Right ventricle myocardium superior (tissue), 1 donor: ENCODE results near the gene HAUS7. TPM values are rescaled to one million over a fixed set of nuclear protein-coding genes. Genes with fewer than 3 reads are reported as not detected.
A peak's percentile ranks its signal among the peaks of the same experiment; 100 is the strongest.
"Not testable (repeated sequence)": the region's sequence is repeated elsewhere in the genome, so short reads cannot be mapped to it uniquely, and the experiment has no call there.

Source experiments
- ATAC-seq: fragments of 200-7000 bp; cut with Tn5 transposase; one replicate; pipeline ENCODE4 v1.9.1; 2020; ENCODE audit warnings: mild to moderate bottlenecking; ENCODE audit not compliant: poor library complexity
- DNase-seq: peaks from one replicate; pipeline ENCODE4 v3.0.0-alpha.2; 2020
- intact Hi-C: fragments of 100-400 bp; cut with DNase I; formaldehyde crosslinking; loops from one replicate; pipeline ENCODE4 v1.11.2; 2022
- total RNA-seq: library from RNA; stranded (reverse); fragmentation: NEBNext Ultra II Directional; extraction: Animal tissue kit (Norgen Biotek cat#: 25700); gene quantifications from one replicate; pipeline ENCODE4 v1.2.1, GENCODE V29; 2021
- donor health status: DM: no; HTN: yes; CAD: no; lungs with severe emphysema.

HAUS7 gene
- total RNA-seq, 1 donor from 2014 or later: 18.6 TPM

DNA sequence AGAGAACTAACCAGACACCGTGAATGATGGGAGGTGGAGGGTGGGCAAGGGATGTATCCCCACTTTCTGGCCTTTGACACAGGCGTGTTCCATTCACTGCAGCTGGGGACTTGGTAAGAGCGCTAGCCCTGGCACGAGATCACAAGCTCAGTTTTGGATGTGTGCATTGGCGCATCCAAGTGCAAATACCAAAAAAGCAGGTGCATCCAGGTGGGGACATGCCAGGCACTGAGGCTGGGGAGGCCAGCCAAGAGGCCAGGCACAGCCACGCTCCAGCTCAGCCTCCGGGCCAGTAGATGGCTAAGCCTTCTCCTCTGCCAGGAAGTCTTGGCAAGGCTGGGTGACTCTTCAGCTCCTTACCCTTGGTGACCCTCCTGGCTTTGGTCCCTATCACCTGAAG, 63.5 kb downstream of the HAUS7 start:
- intact Hi-C loops: no loop called here
- no peak for ATAC-seq
- no peak for DNase-seq

DNA sequence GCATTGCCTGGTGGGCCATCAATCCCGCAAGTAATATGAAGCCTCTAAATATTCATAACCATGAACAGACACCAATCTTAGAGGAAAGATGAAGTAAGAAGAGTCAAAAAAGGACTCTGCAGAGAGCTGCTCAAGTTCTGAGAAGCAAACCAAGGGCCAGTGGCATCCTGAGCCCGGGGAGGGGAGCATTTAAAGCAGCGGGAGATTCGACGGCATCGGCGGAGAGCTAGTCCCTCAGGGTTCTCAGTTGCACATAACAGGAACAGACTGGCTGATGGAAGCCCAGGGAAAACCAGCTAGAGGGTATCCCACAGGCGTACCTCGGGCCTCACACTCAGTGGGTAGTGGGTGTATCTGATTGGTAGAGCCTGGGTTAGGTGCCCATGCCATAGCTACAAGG, 64.4 kb downstream of the HAUS7 start:
- DNase-seq: no peak
- no peak for ATAC-seq
- intact Hi-C loops: no loop called here

DNA sequence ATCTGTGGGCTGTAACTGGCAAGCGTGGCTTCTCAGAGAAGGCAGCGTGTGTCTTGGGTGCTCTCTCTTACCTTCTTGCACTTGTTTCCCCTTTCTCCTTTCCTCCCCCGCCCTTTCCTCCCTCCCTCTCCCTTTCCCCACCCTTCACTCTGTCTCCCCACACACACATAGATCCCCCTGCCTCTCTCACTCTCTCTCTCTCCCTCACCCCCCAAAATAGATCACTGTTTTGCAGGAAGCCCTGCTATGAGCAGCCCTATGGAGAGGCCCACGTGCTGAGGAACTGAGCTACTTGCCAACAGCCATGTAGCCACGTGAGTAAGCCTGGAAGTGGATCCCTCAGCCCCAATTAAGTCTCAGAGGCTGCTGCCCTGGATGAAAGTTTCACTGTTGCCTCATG, 65.0 kb downstream of the HAUS7 start:
- no peak for ATAC-seq
- intact Hi-C loops: no loop called here
- no peak for DNase-seq

DNA sequence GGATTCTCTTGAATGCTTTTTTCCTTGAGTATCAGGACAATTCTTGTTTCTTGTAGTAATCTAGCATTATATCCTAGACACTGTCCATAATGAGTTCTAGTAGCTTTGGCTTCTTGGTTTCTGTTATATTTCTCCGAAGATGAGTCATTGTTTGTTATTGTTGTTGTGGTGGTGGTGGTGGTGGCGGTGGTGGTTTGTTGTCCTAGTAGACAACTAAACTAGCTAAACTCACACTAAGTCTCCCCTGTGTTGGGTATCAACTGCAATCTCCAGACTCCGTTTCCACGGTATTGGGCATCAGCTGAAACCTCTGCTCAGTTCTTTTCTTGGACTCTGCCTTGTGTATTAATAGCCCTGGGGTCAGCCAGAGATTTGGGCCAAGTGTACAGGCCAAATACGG, 66.0 kb downstream of the HAUS7 start:
- ATAC-seq, DNase-seq, intact Hi-C loops: not testable (repeated sequence)

DNA sequence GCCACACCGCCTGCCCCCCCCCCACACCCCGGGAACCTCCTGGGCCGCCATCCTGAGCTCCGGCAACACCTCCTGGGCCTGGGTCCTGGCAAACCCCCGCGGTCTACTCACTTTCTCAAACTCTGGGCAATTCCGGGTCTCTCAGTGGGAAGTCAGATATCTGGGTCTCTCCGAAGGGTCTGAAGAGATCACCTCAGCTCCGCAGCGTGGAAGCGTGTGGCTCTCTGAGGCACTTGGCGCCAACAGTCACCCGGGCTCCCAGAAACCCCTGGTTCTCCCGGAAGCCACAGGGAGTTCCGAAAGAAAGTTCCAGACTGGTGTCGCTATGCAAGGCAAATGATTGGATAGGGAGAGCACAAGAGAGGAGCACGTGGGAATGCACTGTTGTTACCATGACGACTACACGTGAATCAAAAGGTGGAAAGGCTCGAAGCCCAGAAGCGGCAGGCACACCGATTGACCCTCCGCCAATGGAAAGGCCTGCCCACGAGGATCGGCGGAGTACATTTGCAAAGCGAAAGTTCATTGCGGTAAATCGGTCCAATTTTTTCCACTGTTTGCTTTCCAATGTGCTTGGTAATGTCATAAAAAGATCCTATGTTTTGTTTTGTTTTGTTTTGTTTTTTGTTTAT, 69.1 kb downstream of the HAUS7 start, which contains the start of gene PNMA6E:
Gene PNMA6E (minus strand): TSS at position 218 of the 632 bp plus-strand sequence. CDS start 2,501 bp downstream, outside the sequence.
- no peak for DNase-seq
- ATAC-seq: no peak
- intact Hi-C loops: no loop called here

DNA sequence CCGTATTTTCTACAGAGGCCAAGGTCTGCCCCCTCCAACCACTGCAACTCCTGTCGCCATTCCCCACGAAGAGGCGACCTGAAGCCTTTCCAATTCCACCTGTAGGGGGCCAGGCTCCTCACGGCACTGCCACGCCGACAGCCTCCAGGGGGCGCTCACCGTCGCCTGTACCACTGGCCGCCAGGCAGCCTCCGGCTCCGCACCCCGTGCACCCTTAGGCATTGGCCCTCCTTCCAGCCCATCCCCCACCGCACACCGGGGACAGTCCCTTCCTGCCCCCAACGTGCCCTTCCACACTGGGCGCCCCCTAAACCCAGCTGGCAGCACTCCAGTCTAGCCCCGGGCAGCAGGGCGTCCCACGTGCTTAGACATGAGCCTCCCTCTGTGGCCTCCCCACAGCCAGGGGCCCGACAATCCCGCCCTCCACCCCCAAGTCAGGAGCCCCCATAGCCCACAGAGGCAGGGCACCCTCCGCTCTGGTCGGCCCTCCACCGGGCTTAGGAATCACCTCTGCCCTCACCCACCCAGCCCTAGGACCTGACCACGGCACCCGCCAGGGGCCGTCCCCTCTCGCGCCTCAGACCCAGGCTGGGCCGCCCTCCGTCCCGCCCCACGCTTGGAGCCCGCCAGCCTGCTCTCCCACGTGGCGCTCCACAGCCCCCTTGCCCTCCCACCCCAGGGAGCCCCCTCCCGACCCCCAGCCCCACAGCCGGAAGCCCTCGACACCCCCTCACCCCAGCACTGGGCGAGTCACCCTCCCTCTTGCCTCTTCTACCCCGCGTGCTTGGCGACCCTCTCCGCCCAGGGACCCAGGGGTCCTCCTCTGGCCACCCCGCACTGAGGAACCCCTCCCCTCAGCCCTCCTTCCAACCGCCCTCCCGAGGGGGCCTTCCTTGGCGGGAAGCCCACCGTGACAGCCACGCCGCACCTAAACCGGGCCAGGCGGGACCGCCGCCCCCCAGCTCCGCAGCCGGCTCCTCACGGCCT, 69.9 kb downstream of the HAUS7 start:
- intact Hi-C loops: no loop called here
- peak; percentile 41 for ATAC-seq

DNA sequence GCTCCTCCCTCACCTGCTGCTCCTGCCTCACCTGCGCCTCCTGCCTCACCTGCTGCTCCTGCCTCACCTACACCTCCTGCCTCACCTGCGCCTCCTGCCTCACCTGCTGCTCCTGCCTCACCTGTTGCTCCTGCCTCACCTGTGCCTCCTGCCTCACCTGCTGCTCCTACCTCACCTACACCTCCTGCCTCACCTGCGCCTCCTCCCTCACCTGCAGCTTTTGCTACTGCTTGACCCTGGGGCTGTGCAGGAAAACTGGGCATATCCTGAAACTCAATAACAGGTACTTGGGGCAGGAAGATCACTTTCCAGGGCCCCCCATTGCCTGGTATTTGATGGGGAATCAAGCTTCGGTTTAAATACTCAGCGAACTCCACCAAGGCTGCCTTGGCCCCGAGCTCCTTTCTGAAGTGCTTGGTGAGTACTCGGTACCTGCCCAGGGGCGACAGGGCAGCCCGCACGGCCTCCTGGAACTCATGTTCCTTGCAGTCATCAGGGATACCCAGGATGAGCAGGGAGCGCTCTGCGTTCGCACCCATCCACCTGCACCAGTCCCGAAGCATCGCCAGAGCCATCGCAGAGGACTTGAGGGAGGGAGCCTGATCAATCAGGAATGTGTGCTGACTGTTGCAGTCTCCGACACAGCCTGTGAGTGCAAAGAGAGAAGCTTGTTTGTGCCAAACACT, 72.0 kb downstream of the HAUS7 start:
- intact Hi-C loops: no loop called here
- DNase-seq (no peak), ATAC-seq (no peak)

More for the DNA sequence above, 69.9 kb downstream of the HAUS7 start:
- DNase-seq: peak; percentile 64

Other genes starting within 250 kb of the HAUS7 start
- not detected for gene PNMA6F, start 148.8 kb downstream of the HAUS7 start, total RNA-seq
- gene ZNF275, start 136.4 kb downstream of the HAUS7 start, total RNA-seq: 5.1 TPM
- not detected for gene PNMA6E, start 69.2 kb downstream of the HAUS7 start, total RNA-seq
- 0.65 TPM for gene ZFP92, start 59.1 kb downstream of the HAUS7 start, total RNA-seq
- 0.19 TPM for gene TREX2, start 24.5 kb downstream of the HAUS7 start, total RNA-seq
- 35.3 TPM for gene BGN, start 24.4 kb upstream of the HAUS7 start, total RNA-seq
- not detected for gene ATP2B3, start 47.1 kb upstream of the HAUS7 start, total RNA-seq
- 40.7 TPM for gene CCNQ, start 128.6 kb upstream of the HAUS7 start, total RNA-seq
- not detected for gene DUSP9, start 176.6 kb upstream of the HAUS7 start, total RNA-seq
- gene PNCK, start 203.2 kb upstream of the HAUS7 start, total RNA-seq: 8.1 TPM
- gene SLC6A8, start 217.3 kb upstream of the HAUS7 start, total RNA-seq: 192 TPM